Effector memory CD8-positive, alpha-beta T cell (primary cell): ENCODE results near the gene ARHGDIA.

Experiments used
- ATAC-seq: fragments of 150-1000 bp; cut with Tn5 transposase; replicated peaks from 2 replicates; pipeline ENCODE4 v1.10.0; 2021; ENCODE audit warnings: mild to moderate bottlenecking, moderate library complexity
- DNase-seq, 3 experiments: peaks; one replicate each; pipeline ENCODE4 v3.0.0; 2021
- H3K27ac Mint-ChIP-seq, 2 donors: one replicate each; pipeline ENCODE4 v1.8.0; 2022; ENCODE audit warnings: mild to moderate bottlenecking in 2 of 2, mixed read lengths in 2 of 2, moderate library complexity in 2 of 2
- H3K27me3 Mint-ChIP-seq, 2 donors: one replicate each; pipeline ENCODE4 v1.8.0; 2022; ENCODE audit warnings: mixed read lengths in 2 of 2
- H3K36me3 Mint-ChIP-seq: one replicate; pipeline ENCODE4 v1.8.0; 2022; ENCODE audit warnings: mild to moderate bottlenecking, moderate library complexity, mixed read lengths; ENCODE audit not compliant: insufficient read depth
- H3K4me1 Mint-ChIP-seq, 2 donors: one replicate each; pipeline ENCODE4 v1.8.0; 2022; ENCODE audit warnings: low read depth in 2 of 2, mixed read lengths in 2 of 2
- H3K4me3 Mint-ChIP-seq, 2 donors: one replicate each; pipeline ENCODE4 v1.8.0; 2022; ENCODE audit warnings: mild to moderate bottlenecking in 2 of 2, mixed read lengths in 2 of 2, moderate library complexity in 2 of 2
- H3K9me3 Mint-ChIP-seq, 2 donors: one replicate each; pipeline ENCODE4 v1.8.0; 2022; ENCODE audit warnings: mixed read lengths in 2 of 2

The ARHGDIA gene

DNA sequence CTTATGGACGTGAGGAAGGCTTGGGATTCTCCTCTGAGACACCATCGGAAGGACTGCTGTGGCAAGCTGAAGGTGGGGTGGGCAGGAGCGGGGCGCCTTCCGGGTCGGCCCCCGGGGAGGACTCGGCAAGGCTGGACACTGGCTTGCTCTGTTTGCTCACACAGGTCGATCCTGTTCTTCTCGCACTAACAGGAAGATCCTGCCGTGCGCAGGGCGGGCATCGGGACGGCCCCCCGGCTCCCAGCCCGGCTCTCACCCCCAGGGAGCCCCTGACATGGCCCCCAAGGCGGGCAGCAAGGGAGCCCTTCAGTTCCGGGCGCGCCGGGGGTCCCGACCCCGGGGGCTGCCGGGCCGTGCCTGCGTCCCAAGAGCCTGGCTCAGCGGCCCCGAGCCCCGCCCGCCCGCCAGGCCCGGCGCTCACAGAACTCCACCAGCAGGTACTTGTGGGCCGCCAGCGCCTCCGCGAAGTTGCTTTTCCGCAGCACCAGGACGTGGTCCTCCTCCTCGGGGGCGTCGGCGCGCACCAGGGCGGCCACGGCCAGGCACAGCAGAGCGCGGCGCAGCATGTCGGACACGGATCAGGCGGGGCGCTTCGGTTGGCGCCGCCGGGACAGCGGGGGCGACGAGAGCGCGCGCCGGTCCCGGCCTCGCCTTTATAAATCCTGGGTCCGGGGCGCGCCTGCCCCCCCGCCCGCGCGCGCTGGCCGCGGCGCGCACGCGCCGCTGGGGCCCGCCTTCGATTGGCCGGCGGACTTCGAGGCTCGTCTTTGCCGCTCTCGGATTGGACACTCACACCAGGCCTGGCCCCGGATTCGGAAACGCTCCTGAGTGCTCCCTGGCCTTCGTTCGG lies 11.0 kb downstream of the ARHGDIA start, which contains the start of gene P4HB:
Gene P4HB, minus strand, starts transcription at position 630 of the 850 bp plus-strand sequence. Its CDS starts 64 bp downstream, at position 566.
- DNase-seq (no peak), ATAC-seq (peak; percentile 18)
- Mint-ChIP-seq H3K27ac (peak within 1 kb of the TSS; percentile 95 to 96), H3K4me1 (peaks cover 30 to 38% of the 10 kb centered on the region in 2 donors), H3K27me3 (no peaks in the 10 kb centered on the region), H3K36me3 (peaks cover 77% of the 10 kb centered on the region), H3K4me3 (peak within 1 kb of the TSS; percentile 83 to 88), H3K9me3 (no peaks in the 10 kb centered on the region)

DNA sequence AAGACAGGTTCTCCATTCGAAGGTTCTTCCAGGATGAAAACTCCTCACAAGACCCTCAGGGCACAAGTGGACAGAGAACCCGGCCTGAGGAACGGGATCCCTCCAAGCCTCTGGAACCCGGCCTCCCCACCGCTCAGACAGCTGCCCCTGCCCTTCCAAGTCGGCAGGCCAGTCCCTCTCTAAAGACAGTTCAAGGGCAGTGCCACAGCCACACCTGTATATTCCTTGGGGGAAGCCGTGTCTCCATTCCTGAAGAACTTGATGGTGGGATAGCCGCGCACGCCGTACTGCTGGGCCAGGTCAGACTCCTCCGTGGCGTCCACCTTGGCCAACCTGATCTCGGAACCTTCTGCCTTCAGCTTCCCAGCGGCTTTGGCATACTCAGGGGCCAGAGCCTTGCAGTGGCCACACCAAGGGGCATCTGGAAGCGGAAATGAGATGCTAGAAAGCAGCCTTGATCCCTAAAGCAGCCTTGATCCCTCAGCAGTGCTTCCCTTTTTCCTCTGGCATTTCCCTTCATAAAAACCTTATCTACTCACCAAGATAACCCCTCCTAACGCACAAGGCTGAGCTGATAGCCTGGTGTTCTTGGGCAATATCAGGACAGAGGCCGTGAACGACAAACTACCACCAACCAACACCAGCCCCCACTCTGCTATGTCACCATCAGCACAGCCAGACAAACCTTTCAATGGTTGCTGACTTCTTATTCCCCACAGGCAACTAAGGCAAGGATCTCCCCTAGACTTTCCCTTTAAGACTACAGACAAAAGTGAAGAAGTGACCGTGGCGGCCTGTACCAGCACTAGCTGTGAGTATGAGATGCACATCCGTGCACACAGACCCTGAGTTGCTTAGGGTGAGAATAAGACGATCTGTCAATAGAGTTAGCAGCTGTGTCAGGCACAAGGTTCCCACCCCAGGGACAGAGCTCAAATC lies 11.9 kb downstream of the ARHGDIA start:
- Mint-ChIP-seq H3K4me1 (peaks cover 30 to 38% of the 10 kb centered on the region in 2 donors), H3K27ac (peak overlapping the region in 1 of 2 donors; percentile 95), H3K36me3 (peaks cover 75% of the 10 kb centered on the region), H3K27me3 (no peaks in the 10 kb centered on the region), H3K9me3 (no peaks in the 10 kb centered on the region), H3K4me3 (peak overlapping the region; percentile 74 to 83)
- DNase-seq = no peak
- ATAC-seq = no peak

DNA sequence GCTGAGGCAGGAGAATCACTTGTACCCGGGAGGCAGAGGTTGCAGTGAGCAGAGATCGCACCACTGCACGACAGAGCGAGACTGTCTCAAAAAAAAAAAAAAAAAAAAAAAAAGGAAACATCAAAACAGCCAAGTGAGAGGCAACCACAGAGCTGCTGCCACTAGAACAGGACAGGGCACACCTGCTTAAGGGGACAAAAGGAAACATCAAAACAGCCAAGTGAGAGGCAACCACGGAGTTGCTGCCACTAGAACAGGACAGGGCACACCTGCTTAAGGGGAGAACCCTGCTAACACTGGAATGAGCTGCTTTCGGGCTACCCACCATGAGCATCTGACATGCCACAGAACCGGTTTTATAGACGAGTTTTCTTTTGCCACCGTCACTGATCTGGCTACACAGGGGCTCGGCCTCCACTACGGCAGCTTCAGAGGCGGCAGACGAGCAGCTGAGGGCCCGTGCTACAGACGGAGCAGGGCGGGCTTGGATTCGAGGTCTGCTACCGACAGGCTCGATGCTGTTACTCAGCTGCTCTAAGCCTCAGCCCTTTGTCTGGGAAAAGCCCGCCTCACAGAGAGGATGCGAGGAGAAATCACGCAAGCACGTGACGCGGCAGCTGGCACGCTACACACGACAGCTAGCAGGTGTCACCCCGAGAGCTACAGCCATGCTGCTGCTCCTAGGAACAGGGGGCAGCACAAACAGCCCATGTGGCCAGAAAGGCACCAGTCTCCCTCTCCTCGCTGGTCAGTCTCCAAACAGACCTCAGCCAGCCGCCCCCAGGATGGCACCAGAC lies 12.8 kb downstream of the ARHGDIA start:
- H3K4me3 Mint-ChIP-seq = peak overlapping the region in 1 of 2 donors; percentile 83
- H3K36me3 Mint-ChIP-seq = peaks cover 81% of the 10 kb centered on the region
- peaks cover 26 to 34% of the 10 kb centered on the region in 2 donors for H3K4me1 Mint-ChIP-seq

GRCh38 chr17:81854974-81855774 lies 16.0 kb downstream of the ARHGDIA start:
- DNase-seq (no peak), ATAC-seq (no peak)
- peaks cover 11 to 21% of the 10 kb centered on the region in 2 donors for H3K4me1 Mint-ChIP-seq
- H3K9me3 Mint-ChIP-seq = no peaks in the 10 kb centered on the region
- peaks cover 86% of the 10 kb centered on the region for H3K36me3 Mint-ChIP-seq
- no peak overlapping the region for H3K27ac Mint-ChIP-seq
- no peak overlapping the region for H3K4me3 Mint-ChIP-seq
- no peaks in the 10 kb centered on the region for H3K27me3 Mint-ChIP-seq

More for the DNA sequence above, 12.8 kb downstream of the ARHGDIA start:
- Mint-ChIP-seq H3K9me3 (no peaks in the 10 kb centered on the region), H3K27ac (no peak overlapping the region), H3K27me3 (no peaks in the 10 kb centered on the region)
- DNase-seq = no peak
- ATAC-seq = no peak

DNA sequence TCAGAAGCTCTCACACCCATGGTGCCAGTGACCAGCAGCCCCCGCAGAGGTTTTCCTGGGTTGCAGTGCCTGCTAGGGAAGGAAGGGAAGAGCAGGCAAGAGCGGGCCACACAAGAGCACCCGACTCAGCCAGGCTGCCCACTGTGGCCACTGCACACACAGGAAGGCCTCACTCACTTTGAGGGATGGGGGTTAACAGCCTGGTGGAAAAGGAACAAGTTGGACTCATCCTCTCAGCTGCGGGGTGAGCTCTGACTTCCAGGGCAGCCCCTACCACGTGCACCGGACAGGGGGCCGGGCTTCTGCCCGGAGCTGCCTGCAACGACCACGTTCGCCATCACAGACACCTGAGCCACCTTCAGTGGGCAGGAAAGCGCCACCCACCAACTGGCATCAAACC lies 18.9 kb downstream of the ARHGDIA start:
- H3K9me3 Mint-ChIP-seq = no peaks in the 10 kb centered on the region
- H3K27me3 Mint-ChIP-seq = no peaks in the 10 kb centered on the region
- no peak overlapping the region for H3K27ac Mint-ChIP-seq
- peaks cover 5 to 7% of the 10 kb centered on the region in 2 donors for H3K4me1 Mint-ChIP-seq
- no peak for ATAC-seq
- no peak for DNase-seq
- peaks cover 91% of the 10 kb centered on the region for H3K36me3 Mint-ChIP-seq
- H3K4me3 Mint-ChIP-seq = no peak overlapping the region

GRCh38 chr17:81851423-81851822 lies 19.7 kb downstream of the ARHGDIA start:
- peaks cover 90% of the 10 kb centered on the region for H3K36me3 Mint-ChIP-seq
- H3K27ac Mint-ChIP-seq = no peak overlapping the region

GRCh38 chr17:81849457-81849856 lies 21.7 kb downstream of the ARHGDIA start:
- no peaks in the 10 kb centered on the region for H3K27me3 Mint-ChIP-seq
- peaks cover 0 to 3% of the 10 kb centered on the region in 2 donors for H3K4me1 Mint-ChIP-seq
- ATAC-seq = no peak
- peak overlapping the region in 1 of 2 donors; percentile 46 for H3K27ac Mint-ChIP-seq
- peaks cover 93% of the 10 kb centered on the region for H3K36me3 Mint-ChIP-seq
- H3K9me3 Mint-ChIP-seq = no peaks in the 10 kb centered on the region
- no peak overlapping the region for H3K4me3 Mint-ChIP-seq
- DNase-seq = no peak

More at GRCh38 chr17:81851423-81851822, 19.7 kb downstream of the ARHGDIA start:
- DNase-seq = no peak
- H3K27me3 Mint-ChIP-seq = no peaks in the 10 kb centered on the region
- H3K9me3 Mint-ChIP-seq = no peaks in the 10 kb centered on the region
- H3K4me1 Mint-ChIP-seq = peaks cover 5 to 6% of the 10 kb centered on the region in 2 donors
- no peak overlapping the region for H3K4me3 Mint-ChIP-seq
- ATAC-seq = no peak

DNA sequence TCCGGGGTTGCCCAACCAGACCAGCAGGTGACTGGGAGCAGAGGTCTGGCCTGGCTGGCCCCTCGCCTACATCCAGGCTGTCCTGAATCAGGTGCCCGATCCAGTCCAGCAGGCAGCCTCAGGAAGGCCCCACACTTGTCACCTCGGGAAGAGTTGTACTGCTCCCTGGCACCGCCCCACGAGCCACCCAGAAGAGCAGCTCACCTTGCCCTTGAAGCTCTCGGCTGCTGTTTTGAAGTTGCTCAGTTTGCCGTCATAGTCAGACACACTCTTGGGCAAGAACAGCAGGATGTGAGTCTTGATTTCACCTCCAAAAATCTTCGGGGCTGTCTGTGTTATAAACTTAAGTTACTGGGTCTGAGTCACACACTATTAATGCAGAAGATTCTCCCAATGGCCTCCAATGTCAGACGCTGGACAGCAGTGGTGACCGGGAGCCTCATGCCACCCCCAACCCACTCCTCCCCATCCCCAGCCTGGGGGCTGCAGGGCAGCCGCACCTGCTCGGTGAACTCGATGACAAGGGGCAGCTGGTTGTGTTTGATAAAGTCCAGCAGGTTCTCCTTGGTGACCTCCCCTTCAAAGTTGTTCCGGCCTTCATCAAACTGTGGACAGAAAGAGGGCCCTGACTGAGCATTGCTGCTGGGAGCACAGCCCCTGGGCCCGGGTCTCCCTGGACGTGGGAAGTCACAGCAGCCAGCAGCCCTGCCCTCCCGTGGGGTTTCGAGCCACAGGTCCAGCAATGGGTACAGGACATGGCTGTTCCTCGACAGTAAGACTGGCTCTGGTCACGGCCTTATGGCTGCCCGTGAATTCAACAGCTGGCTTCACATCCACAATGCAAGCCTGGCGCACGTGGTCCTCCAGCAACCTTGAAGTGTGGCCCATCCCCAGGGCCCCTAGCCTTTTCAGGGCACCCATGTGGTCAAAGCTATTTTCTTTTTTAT lies 24.1 kb downstream of the ARHGDIA start:
- ATAC-seq (no peak), DNase-seq (no peak)
- peaks cover 92% of the 10 kb centered on the region for H3K36me3 Mint-ChIP-seq
- H3K27ac Mint-ChIP-seq = peak overlapping the region in 1 of 2 donors; percentile 38
- H3K9me3 Mint-ChIP-seq = no peaks in the 10 kb centered on the region
- H3K27me3 Mint-ChIP-seq = no peaks in the 10 kb centered on the region
- peaks cover 0 to 2% of the 10 kb centered on the region in 2 donors for H3K4me1 Mint-ChIP-seq
- no peak overlapping the region for H3K4me3 Mint-ChIP-seq

DNA sequence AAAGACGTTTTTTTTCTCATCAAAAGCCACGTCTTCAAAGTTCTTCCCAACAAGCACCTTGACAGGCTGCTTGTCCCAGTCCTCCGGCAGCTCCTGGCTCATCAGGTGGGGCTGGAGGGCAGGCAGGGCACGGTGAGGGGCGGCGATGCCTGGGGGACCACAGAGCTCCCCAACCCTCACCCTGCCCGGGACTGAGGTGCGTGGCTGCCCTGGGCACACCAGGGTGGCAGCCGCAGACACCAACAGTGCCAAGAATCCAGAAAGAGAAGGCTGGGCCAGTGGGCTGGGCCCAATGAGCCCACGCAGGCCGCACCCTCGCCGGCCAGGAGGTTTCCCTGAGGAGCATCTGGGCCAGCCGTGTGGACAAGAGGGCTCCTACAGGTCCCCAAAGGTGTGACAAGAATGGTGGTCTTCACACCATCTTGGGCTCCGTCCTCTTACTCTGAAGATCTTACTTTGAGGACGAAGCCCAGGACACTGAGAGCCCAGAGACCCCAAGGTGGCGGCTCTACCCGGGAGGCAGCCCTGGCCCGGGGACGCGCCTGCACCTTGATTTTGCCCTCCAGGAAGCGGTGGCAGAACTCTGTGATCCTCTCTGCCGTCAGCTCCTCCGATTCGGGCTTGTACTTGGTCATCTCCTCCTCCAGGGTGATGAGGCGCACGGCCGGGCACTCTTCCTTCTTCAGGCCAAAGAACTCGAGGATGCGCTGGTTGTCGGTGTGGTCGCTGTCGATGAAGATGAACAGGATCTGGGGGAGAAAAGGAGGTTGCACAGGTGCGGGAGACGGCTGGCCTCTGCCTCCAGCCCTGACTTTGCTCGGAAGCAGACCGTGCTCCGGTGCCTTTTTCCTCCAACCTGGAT lies 25.0 kb downstream of the ARHGDIA start:
- H3K4me3 Mint-ChIP-seq = no peak overlapping the region
- H3K27ac Mint-ChIP-seq = no peak overlapping the region
- no peaks in the 10 kb centered on the region for H3K9me3 Mint-ChIP-seq
- H3K4me1 Mint-ChIP-seq = peaks cover 0 to 2% of the 10 kb centered on the region in 2 donors
- DNase-seq = no peak
- H3K27me3 Mint-ChIP-seq = no peaks in the 10 kb centered on the region
- no peak for ATAC-seq
- peaks cover 85% of the 10 kb centered on the region for H3K36me3 Mint-ChIP-seq

- Mint-ChIP-seq H3K9me3 (no peaks in the 10 kb centered on the region), H3K36me3 (peaks cover 78% of the 10 kb centered on the region), H3K27ac (no peak overlapping the region), H3K4me3 (no peak overlapping the region), H3K27me3 (no peaks in the 10 kb centered on the region), H3K4me1 (peaks cover 0 to 2% of the 10 kb centered on the region in 2 donors)
- ATAC-seq (no peak), DNase-seq (no peak)
Measured at GRCh38 chr17:81845361-81845760, 25.8 kb downstream of the ARHGDIA start.

DNA sequence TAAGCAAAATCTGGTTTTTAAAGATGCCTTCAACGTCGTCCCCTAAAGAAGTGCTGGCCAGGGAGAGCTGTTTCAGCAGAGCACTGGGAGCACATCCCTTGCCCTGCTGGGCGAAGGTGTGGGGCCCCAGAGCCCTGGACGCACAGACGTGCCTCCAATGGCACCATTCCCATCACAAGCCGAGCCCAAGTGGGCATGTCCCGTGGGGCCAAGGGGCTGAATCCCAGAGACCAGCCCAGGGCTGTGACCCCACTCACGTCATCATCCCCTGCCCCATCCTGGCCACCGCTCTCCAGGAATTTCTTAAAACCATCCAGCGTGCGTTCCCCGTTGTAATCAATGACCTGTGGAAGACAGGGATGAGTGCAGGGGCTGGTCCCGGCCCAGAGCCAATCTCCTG lies 26.2 kb downstream of the ARHGDIA start:
- DNase-seq (no peak), ATAC-seq (no peak)
- Mint-ChIP-seq H3K9me3 (no peaks in the 10 kb centered on the region), H3K4me1 (peaks cover 0 to 2% of the 10 kb centered on the region in 2 donors), H3K4me3 (no peak overlapping the region), H3K27ac (no peak overlapping the region), H3K27me3 (no peaks in the 10 kb centered on the region), H3K36me3 (peaks cover 77% of the 10 kb centered on the region)
